NB4 (cell line): ENCODE measurements around the gene BSG.
"Not testable (repeated sequence)": the region's sequence is repeated elsewhere in the genome, so short reads cannot be mapped to it uniquely, and the experiment has no call there.

ENCODE experiments used
- DNase-seq: peaks from one replicate; pipeline ENCODE4 v3.0.0; 2010; ENCODE audit warnings: low read depth
- H3K4me3 ChIP-seq: one replicate; pipeline ENCODE4 v1.5.1; 2011; ENCODE audit warnings: mild to moderate bottlenecking, low read depth, low read length, moderate library complexity
- CTCF ChIP-seq: IDR thresholded peaks from one replicate; pipeline ENCODE4 v1.5.1; 2012; ENCODE audit warnings: low read depth, low read length
- MAX ChIP-seq: IDR thresholded peaks from 2 replicates; pipeline ENCODE4 v1.6.1; 2011; ENCODE audit warnings: low read depth, low read length
- MYC ChIP-seq: IDR thresholded peaks from 2 replicates; pipeline ENCODE4 v1.6.1; 2011; ENCODE audit warnings: low read depth, low read length
- POLR2A ChIP-seq: IDR thresholded peaks from 2 replicates; pipeline ENCODE4 v1.6.1; 2011; ENCODE audit warnings: mild to moderate bottlenecking; ENCODE audit not compliant: insufficient read length; ENCODE audit errors: extremely low read depth

The BSG gene

GRCh38 chr19:616747-617526 is 44.5 kb downstream of the BSG start:
- no peak for DNase-seq
- no peak overlapping the region for H3K4me3 ChIP-seq
- TF ChIP-seq MYC, result no peak
- no peak for TF ChIP-seq CTCF
- TF ChIP-seq POLR2A, result no peak
- TF ChIP-seq MAX, result no peak

- DNase-seq, result no peak
- H3K4me3 ChIP-seq, result no peak overlapping the region
- TF ChIP-seq POLR2A, result no peak
These were observed 45.3 kb downstream of the BSG start for GRCh38 chr19:617551-618246.

- TF ChIP-seq CTCF (no peak), MYC (no peak), MAX (no peak), POLR2A (no peak)
- DNase-seq, result no peak
- no peak overlapping the region for H3K4me3 ChIP-seq
These were observed 45.8 kb downstream of the BSG start for GRCh38 chr19:618247-618619.

GRCh38 chr19:618674-619285 is 46.4 kb downstream of the BSG start:
- TF ChIP-seq POLR2A, result no peak
- TF ChIP-seq MYC, result no peak
- TF ChIP-seq CTCF, result no peak
- no peak for TF ChIP-seq MAX
- no peak for DNase-seq
- H3K4me3 ChIP-seq, result no peak overlapping the region

GRCh38 chr19:619286-620002 is 47.0 kb downstream of the BSG start:
- DNase-seq, result no peak
- TF ChIP-seq CTCF, result no peak
- H3K4me3 ChIP-seq, result no peak overlapping the region

- DNase-seq, result no peak
- no peak overlapping the region for H3K4me3 ChIP-seq
- TF ChIP-seq MAX, result no peak
- TF ChIP-seq POLR2A, result no peak
- no peak for TF ChIP-seq CTCF
- no peak for TF ChIP-seq MYC
These were observed 47.9 kb downstream of the BSG start for GRCh38 chr19:620166-620862.

- not testable (repeated sequence) for H3K4me3 ChIP-seq, DNase-seq
These were observed 48.8 kb downstream of the BSG start for GRCh38 chr19:621191-621590.
